HEK293 (cell line): ENCODE measurements around the gene PREX1.

Source experiments
- CTCF ChIA-PET: fragments of 350-600 bp; formaldehyde crosslinking; extraction: SDS; loops from one replicate; lab custom pipeline; 2021; ENCODE audit warnings: antibody characterized with exemption; lab: Yijun Ruan, JAX
- POLR2A ChIA-PET: fragments of 300-600 bp; formaldehyde crosslinking; extraction: SDS; loops from one replicate; lab custom pipeline; 2020; ENCODE audit warnings: antibody characterized with exemption, inconsistent platforms; lab: Yijun Ruan, JAX
- H3K27ac ChIP-seq: fragments of 200-500 bp; sonication (Bioruptor generic); 2 replicates; pipeline ENCODE4 v1.5.1; 2014; ENCODE audit warnings: low read depth, low read length, control low read depth, inconsistent platforms; ENCODE audit errors: extremely low read depth
- H3K36me3 ChIP-seq, 2 experiments: fragments of 200-500 bp in 1 of 2; sonication (Bioruptor generic) in 1 of 2; 1 replicate in 1 of 2; 2 replicates in 1 of 2; pipeline ENCODE4 v1.5.1; 2014 to 2017; ENCODE audit warnings: inconsistent platforms in 2 of 2, low read length in 2 of 2; ENCODE audit not compliant: control insufficient read depth in 2 of 2, insufficient read depth in 1 of 2
- H3K4me1 ChIP-seq: fragments of 200-500 bp; sonication (Bioruptor generic); 2 replicates; pipeline ENCODE4 v1.5.1; 2014; ENCODE audit warnings: mild to moderate bottlenecking, low read length, inconsistent platforms; ENCODE audit not compliant: control insufficient read depth, insufficient read depth
- H3K4me3 ChIP-seq: 2 replicates; pipeline ENCODE4 v1.5.1; 2011; ENCODE audit warnings: low read depth, mild to moderate bottlenecking, control low read depth, low read length, moderate library complexity
- H3K9me3 ChIP-seq: fragments of 200-500 bp; sonication (Bioruptor generic); 2 replicates; pipeline ENCODE4 v1.5.1; 2014; ENCODE audit warnings: low read depth, low read length, inconsistent platforms; ENCODE audit not compliant: control insufficient read depth, insufficient read depth
- ATF2 ChIP-seq: fragments of 450-650 bp; formaldehyde crosslinking; IDR thresholded peaks from 2 replicates; pipeline ENCODE4 v1.5.1; 2016; ENCODE audit warnings: missing biosample characterization, missing genetic modification characterization, low read depth
- EGR2 ChIP-seq: fragments of 450-650 bp; formaldehyde crosslinking; IDR thresholded peaks from 2 replicates; pipeline ENCODE4 v1.5.1; 2016; ENCODE audit warnings: low read depth, missing biosample characterization, missing genetic modification characterization
- HOXC10 ChIP-seq: sonication (generic); formaldehyde crosslinking; IDR thresholded peaks from 2 replicates; pipeline ENCODE4 v1.8.1; 2023; ENCODE audit warnings: mild to moderate bottlenecking, missing genetic modification reagents
- OSR2 ChIP-seq: fragments of 450-650 bp; formaldehyde crosslinking; IDR thresholded peaks from 2 replicates; pipeline ENCODE4 v1.5.1; 2016; ENCODE audit warnings: missing biosample characterization, missing genetic modification characterization
- RBAK ChIP-seq: fragments of 450-650 bp; formaldehyde crosslinking; IDR thresholded peaks from 2 replicates; pipeline ENCODE4 v1.5.1; 2016; ENCODE audit warnings: missing biosample characterization, missing genetic modification characterization
- SCRT1 ChIP-seq: fragments of 450-650 bp; formaldehyde crosslinking; IDR thresholded peaks from 2 replicates; pipeline ENCODE4 v1.5.1; 2016; ENCODE audit warnings: missing biosample characterization, missing genetic modification characterization, borderline replicate concordance
- TSHZ1 ChIP-seq: fragments of 450-650 bp; formaldehyde crosslinking; IDR thresholded peaks from 2 replicates; pipeline ENCODE4 v1.5.1; 2016; ENCODE audit warnings: missing biosample characterization, missing genetic modification characterization, borderline replicate concordance
- YY2 ChIP-seq: fragments of 450-650 bp; formaldehyde crosslinking; IDR thresholded peaks from 2 replicates; pipeline ENCODE4 v1.5.1; 2016; ENCODE audit warnings: missing biosample characterization, missing genetic modification characterization
- ZEB2 ChIP-seq: fragments of 450-650 bp; formaldehyde crosslinking; IDR thresholded peaks from 2 replicates; pipeline ENCODE4 v1.5.1; 2016; ENCODE audit warnings: missing biosample characterization, missing genetic modification characterization
- ZFP3 ChIP-seq: fragments of 450-650 bp; formaldehyde crosslinking; IDR thresholded peaks from 2 replicates; pipeline ENCODE4 v1.5.1; 2016; ENCODE audit warnings: low read depth, missing biosample characterization, missing genetic modification characterization
- ZFP41 ChIP-seq: fragments of 450-650 bp; formaldehyde crosslinking; IDR thresholded peaks from 2 replicates; pipeline ENCODE4 v1.5.1; 2016; ENCODE audit warnings: missing biosample characterization, missing genetic modification characterization, borderline replicate concordance
- ZNF10 ChIP-seq: fragments of 450-650 bp; formaldehyde crosslinking; IDR thresholded peaks from 2 replicates; pipeline ENCODE4 v1.5.1; 2017; ENCODE audit warnings: missing biosample characterization, missing genetic modification characterization
- ZNF133 ChIP-seq: fragments of 450-650 bp; formaldehyde crosslinking; IDR thresholded peaks from 2 replicates; pipeline ENCODE4 v1.5.1; 2016; ENCODE audit warnings: missing biosample characterization, missing genetic modification characterization
- ZNF292 ChIP-seq: fragments of 450-650 bp; formaldehyde crosslinking; IDR thresholded peaks from 2 replicates; pipeline ENCODE4 v1.5.1; 2016; ENCODE audit warnings: low read depth, missing biosample characterization, missing genetic modification characterization, borderline replicate concordance
- ZNF426 ChIP-seq: fragments of 450-650 bp; formaldehyde crosslinking; IDR thresholded peaks from 2 replicates; pipeline ENCODE4 v1.5.1; 2017; ENCODE audit warnings: missing biosample characterization, missing genetic modification characterization, mild to moderate bottlenecking, inconsistent platforms, moderate library complexity
- ZNF510 ChIP-seq: fragments of 450-650 bp; formaldehyde crosslinking; IDR thresholded peaks from 2 replicates; pipeline ENCODE4 v1.5.1; 2018; ENCODE audit warnings: mild to moderate bottlenecking, missing genetic modification characterization, missing biosample characterization; ENCODE audit not compliant: insufficient replicate concordance
- ZNF585B ChIP-seq: fragments of 450-650 bp; formaldehyde crosslinking; IDR thresholded peaks from 2 replicates; pipeline ENCODE4 v1.5.1; 2016; ENCODE audit warnings: missing biosample characterization, missing genetic modification characterization
- ZNF596 ChIP-seq: fragments of 450-650 bp; IDR thresholded peaks from 2 replicates; pipeline ENCODE4 v1.5.0; 2018; ENCODE audit warnings: missing biosample characterization, mild to moderate bottlenecking, missing genetic modification characterization, moderate library complexity
- ZNF792 ChIP-seq: fragments of 450-650 bp; formaldehyde crosslinking; IDR thresholded peaks from 2 replicates; pipeline ENCODE4 v1.5.1; 2016; ENCODE audit warnings: missing biosample characterization, missing genetic modification characterization
- ZSCAN18 ChIP-seq: fragments of 450-650 bp; formaldehyde crosslinking; IDR thresholded peaks from 2 replicates; pipeline ENCODE4 v1.5.1; 2016; ENCODE audit warnings: missing biosample characterization, missing genetic modification characterization
- TF ChIP-seq, protein P1 (sequence below): fragments of 450-650 bp; formaldehyde crosslinking; IDR thresholded peaks from 2 replicates; pipeline ENCODE4 v1.5.1; 2017; ENCODE audit warnings: missing biosample characterization, missing genetic modification characterization
- TF ChIP-seq, protein P2 (sequence below): fragments of 450-650 bp; formaldehyde crosslinking; IDR thresholded peaks from 2 replicates; pipeline ENCODE4 v1.5.1; 2016; ENCODE audit warnings: missing biosample characterization, missing genetic modification characterization

Gene PREX1

DNA sequence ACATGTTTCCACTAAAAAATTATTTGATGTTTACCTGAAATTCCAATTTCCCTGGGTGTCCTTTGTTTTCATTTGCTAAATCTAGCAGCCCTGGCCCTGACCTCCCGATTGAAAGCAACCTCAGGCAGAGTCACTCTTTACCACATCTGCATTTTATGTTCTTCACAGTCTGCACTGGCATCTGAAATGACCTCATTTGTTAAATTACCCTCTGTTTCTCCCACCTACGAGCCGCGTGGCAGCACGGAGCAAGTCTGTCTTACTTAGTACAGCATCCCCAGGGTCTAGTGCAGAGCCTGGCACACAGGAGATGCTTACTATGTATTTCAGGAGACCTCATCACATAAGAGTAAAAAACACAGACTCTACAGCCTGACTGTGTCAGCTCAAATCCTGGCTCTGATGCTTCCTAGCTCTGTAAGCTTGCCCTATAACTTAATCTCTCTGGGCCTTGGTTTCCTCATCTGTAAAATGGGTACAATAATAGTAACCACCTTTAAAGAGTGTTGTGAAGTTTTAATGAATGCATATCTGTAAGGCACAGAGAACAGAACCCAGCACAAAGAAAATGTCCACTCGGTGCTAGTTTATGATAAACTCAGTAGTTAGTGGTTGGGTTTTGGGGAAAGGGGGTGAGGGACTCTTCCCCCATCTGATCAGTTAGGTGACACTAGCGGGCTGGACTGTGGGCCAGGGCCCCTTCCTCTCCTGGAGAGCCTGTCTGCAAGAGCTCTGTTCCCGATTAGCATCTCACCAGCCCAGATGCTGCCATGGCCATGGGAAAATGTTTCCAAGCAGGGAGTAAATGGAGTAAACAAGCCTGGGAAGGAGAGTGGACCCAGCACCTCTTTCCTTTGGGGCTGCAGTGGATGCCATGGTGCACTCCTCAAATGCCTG is 88.2 kb downstream of the PREX1 start:
- Histone ChIP-seq H3K9me3 (no peaks in the 10 kb centered on the region), H3K36me3 (peaks cover 0 to 2% of the 10 kb centered on the region in 2 experiments; a peak in 1 of 3 replicates), H3K27ac (no peak overlapping the region), H3K4me3 (no peak overlapping the region), H3K4me1 (no peaks in the 10 kb centered on the region)
- POLR2A ChIA-PET, result no interaction called here
- TF ChIP-seq ZFP41 (tag by site-specific recombination), result no peak
- TF ChIP-seq ZNF426 (tag by site-specific recombination), result no peak
- no peak for TF ChIP-seq ZSCAN18
- no peak for TF ChIP-seq ZNF510 (tag by site-specific recombination)
- TF ChIP-seq ZFP3 (tag by site-specific recombination), result no peak
- no peak for TF ChIP-seq EGR2 (tag by site-specific recombination)
- TF ChIP-seq TSHZ1 (tag by site-specific recombination), result no peak
- TF ChIP-seq ZNF596 (tag by site-specific recombination), result no peak
- CTCF ChIA-PET, result no interaction called here

DNA sequence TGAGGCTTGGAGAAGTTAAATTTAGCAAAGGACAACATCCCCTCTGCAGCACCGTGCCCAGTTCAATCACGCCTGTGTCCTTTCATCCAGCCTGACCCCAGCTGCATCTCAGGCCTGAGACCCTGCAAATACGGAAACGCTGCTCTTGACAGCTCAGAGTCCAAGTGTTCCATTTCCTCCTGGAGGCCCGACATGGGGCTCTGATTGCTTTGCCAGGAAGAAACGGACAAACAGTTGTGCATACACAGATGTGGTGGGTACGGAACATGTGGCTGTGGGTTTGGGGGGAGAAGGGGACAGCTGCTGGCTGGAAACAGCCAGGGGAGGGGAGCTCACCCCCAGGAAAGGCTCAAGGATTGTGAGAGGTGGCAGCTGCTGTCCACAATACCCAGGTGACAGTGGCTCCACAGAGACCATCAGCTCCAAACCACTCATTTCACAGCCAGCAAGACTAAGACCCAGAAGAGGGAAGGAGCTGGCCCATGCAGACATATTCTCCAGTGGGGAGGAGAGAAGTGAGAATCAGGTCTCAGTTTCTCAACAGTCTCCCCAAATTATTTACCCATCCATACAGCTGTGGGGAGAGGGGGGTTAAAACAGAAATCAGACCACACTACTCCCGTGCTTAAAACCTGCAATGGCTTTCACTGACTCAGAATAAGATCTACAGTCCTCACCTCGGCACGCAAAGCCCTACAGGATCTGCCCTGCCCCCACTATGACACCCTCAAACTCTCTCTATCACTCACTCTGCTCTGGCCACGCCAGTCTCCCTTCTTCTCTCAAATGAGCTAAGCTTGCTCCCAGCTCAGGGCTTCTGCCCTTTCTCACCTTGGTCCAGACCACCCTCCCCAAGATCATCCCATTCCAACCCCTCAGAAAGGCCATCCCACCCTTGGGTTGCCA is 89.1 kb downstream of the PREX1 start:
- Histone ChIP-seq H3K27ac (no peak overlapping the region), H3K36me3 (no peaks in the 10 kb centered on the region), H3K4me1 (no peaks in the 10 kb centered on the region), H3K9me3 (no peaks in the 10 kb centered on the region), H3K4me3 (no peak overlapping the region)
- TF ChIP-seq, protein P1, sequence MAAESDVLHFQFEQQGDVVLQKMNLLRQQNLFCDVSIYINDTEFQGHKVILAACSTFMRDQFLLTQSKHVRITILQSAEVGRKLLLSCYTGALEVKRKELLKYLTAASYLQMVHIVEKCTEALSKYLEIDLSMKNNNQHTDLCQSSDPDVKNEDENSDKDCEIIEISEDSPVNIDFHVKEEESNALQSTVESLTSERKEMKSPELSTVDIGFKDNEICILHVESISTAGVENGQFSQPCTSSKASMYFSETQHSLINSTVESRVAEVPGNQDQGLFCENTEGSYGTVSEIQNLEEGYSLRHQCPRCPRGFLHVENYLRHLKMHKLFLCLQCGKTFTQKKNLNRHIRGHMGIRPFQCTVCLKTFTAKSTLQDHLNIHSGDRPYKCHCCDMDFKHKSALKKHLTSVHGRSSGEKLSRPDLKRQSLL (tag by site-specific recombination), result no peak
- TF ChIP-seq ZEB2 (tag by site-specific recombination) (no peak), RBAK (tag by site-specific recombination) (no peak), HOXC10 (CRISPR knock-in tag) (no peak), ATF2 (tag by site-specific recombination) (no peak), OSR2 (tag by site-specific recombination) (no peak), ZNF792 (tag by site-specific recombination) (no peak), YY2 (no peak), SCRT1 (tag by site-specific recombination) (no peak), ZNF10 (tag by site-specific recombination) (no peak), ZNF292 (tag by site-specific recombination) (no peak), ZNF133 (tag by site-specific recombination) (no peak), ZNF585B (no peak)
- TF ChIP-seq, protein P2, sequence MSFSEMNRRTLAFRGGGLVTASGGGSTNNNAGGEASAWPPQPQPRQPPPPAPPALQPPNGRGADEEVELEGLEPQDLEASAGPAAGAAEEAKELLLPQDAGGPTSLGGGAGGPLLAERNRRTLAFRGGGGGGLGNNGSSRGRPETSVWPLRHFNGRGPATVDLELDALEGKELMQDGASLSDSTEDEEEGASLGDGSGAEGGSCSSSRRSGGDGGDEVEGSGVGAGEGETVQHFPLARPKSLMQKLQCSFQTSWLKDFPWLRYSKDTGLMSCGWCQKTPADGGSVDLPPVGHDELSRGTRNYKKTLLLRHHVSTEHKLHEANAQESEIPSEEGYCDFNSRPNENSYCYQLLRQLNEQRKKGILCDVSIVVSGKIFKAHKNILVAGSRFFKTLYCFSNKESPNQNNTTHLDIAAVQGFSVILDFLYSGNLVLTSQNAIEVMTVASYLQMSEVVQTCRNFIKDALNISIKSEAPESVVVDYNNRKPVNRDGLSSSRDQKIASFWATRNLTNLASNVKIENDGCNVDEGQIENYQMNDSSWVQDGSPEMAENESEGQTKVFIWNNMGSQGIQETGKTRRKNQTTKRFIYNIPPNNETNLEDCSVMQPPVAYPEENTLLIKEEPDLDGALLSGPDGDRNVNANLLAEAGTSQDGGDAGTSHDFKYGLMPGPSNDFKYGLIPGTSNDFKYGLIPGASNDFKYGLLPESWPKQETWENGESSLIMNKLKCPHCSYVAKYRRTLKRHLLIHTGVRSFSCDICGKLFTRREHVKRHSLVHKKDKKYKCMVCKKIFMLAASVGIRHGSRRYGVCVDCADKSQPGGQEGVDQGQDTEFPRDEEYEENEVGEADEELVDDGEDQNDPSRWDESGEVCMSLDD (tag by site-specific recombination), result no peak
- ChIA-PET CTCF (interaction anchor here (0.6 kb wide), 1 partner anchor 296 kb away, joined by 6 read pairs; no protein-coding TSS in a partner anchor), POLR2A (no interaction called here)
